Stimulated activated CD4-positive, alpha-beta T cell treated with anti-CD3 and anti-CD28 coated beads, Interleukin-15, amount 100 ng/mL, for 1 hour (primary cell): ENCODE results near the gene ZSCAN5B.

Source experiments
- DNase-seq, 2 donors: peaks; one replicate each; pipeline ENCODE4 v3.0.0-alpha.2; 2020; ENCODE audit warnings: low read depth in 1 of 2, low spot score in 1 of 2

ZSCAN5B gene

DNA sequence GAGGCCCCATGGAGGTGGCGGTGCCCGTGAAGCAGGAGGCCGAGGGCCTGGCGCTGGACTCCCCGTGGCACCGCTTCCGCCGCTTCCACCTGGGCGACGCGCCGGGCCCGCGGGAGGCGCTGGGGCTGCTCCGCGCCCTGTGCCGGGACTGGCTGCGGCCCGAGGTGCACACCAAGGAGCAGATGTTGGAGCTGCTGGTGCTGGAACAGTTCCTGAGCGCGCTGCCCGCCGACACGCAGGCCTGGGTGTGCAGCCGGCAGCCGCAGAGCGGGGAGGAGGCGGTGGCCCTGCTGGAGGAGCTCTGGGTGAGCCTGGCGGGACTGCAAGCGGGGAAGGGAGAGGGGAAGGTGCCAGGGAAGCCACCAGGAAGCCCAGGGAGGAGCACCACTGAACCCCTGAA is 50.7 kb downstream of the ZSCAN5B start:
- no peak for DNase-seq

DNA sequence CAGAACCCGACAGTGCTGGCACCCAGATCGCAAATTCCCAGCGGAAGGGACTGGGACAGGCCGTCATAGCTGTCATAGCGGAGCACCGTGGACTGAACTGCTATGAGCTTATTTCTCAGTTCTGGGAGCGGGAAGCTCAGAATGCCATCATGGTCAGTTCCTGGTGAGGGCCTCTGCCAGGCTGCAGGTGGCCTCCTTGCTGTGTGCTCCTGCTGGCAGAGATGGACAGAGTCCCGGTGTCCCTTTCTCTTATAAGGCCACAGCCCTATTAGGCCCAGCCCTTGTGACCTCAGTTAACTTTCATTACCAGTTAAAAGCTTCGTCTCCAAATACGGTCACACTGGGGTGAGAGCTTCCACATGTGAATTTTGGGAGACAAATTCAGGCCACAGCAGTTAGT is 51.9 kb downstream of the ZSCAN5B start:
- no peak for DNase-seq

DNA sequence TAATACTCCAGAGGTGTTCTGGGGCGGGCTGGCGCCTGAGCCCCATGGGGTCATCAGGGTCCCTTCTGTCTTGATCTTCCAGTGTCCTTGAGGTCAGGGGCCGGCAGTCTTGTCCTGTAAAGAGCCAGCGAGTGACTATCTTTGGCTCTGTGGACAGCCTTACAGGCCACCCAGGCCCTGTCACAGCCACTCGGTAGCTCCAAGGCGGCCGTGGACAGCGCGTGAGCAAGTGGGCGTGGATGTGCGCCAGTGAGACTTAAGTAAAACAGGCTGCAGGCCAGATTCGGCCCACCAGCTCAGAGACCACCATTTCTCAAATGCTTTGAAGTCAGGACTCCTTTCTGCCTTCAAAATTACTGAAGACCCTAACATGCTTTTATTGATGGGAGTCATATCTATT is 52.8 kb downstream of the ZSCAN5B start:
- no peak for DNase-seq

DNA sequence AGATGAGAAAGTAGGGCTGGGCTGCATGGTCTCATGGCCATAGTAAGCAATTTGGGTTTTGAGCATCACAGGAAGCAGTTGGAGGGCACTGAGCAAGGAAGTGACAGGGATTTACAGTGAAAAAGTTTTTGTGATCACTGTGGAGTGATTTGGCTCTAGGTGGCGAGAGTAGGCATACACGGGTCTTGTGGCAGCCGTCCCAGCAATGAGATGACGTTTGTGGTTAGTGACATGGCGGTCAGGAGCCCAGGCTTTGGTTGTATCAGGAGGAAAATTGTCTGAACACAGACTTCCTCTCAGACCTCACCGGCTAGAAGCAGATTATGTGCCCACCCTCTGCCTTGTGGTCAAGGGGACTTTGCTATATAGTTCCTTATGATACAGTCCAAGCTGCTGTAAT is 53.2 kb downstream of the ZSCAN5B start:
- no peak for DNase-seq

DNA sequence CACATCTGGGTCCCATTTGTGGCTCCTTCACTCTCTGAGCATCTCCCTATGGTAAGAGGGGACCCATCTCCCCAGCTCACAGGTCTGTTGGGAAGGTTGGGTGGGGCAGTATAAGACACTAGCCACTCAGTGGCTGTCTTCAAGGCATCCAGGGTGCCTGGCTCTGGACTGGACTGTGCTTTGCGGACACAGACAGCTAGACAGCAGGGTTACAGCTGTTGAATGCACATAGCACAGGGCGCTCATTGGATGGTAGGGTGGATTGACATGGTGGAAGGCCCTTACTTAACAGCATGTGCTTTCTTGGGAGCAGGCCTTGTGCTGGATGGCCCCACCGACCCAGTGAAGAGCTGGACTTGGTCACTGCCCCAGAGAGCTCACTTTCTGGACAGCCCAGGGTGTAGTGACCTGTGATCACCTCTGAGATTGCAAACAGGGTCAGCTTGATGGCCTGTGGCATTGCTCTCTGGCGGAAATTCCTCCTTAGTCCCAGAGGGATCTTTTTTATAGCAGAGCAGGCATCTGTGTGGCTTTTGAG is 54.6 kb downstream of the ZSCAN5B start:
- no peak for DNase-seq

DNA sequence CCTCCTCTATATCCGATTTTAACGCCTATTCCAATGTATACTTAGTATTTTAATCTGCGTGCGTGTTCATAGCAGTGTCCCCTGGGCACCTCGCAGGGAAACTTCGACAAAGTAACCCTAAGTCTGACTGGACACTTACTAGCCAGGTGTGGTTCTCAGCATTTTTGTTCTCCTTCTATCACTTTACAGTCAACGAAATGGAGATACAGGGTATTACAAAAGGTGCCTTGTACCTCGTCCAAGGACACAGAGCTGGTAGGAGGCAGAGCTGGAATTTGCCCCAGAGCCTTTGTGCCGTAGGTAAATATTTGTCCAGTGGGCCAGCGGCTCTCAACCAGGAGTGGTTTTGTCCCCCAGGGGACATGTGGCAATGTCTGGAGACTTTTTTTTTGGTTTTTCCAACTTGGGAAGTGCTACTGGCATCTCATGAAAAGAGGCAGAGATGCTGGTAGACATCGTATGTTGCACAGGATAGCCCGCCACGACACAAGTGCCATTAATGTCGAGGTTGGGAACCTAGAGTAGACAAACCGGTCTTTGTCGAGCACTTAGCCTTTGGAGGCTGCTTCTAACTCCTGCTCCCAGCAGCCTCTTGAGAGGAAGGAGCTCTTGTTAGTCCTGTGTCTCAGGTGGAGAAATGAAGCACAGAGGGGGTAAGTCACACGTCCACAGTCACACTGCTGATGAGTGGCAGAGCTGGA is 55.3 kb downstream of the ZSCAN5B start:
- DNase-seq, result no peak

DNA sequence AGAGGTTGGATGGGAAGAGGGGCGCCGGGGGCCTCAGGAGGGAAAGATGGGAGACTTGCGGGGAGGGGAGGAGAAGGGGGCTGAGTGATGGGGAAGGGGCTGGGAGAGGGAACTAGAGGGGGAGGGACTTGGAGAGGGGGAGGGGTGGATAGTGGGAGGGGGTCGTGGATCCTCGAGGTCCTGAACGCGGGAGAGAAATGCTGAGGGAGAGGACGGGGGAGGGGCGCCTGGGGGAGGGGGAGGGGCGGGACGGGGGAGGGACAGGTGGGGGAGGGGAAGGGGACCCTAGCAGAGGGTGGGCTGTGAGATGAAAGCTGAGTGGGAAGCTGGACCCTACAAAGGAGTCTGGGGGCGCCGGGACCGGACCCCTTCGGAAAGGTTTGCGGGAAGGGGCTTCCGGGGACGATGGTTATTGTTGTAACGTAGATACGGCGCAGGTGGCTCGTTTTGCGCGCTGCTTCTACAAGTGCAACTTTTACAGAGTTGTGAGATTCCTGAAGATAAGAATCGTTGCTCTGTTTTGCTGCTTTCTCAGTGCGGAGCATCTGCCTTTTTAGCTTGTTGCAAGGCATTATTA is 56.1 kb downstream of the ZSCAN5B start:
- DNase-seq, result no peak

DNA sequence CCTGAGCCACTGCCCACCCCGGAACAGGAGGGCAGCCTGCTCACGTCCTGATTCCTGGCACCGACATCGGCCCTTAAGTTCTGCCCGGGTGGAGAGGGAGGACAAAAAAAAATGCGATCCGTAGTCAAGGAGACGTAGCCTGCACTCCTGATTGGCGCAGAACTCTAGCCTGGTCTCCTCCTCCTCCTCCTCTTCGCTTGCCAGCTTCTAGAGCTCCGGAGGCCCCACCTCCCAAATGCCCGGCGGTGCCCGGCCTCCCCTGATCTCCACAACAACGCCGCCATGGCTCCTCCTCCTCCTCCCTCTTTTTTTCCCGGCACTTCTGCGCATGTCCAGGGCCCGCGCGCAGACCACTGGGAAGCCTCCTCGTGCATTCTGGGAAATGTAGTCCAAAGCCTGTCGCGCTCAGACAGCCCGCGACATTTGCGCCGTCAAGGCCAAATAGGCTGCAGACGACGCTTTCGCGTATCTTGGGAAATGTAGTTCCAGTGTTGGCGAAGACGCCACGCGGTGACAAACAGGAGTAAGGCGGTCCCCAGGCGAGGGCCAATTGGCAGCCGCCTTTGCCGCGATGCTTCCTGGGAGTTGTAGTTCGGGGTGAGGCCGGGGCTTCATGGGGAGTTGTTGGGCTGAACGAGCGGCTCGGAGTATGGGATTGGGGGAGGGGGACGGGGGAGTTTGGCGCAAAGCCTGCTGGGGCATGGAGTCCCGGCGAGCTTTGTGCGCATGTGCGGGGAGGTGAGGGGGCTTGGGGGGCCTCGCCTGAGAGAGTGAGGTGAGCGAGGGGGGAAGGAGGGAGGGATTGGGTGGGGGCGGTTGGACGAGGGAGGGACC is 56.8 kb downstream of the ZSCAN5B start, which contains the start of gene ZNF444:
ZNF444 (plus strand) TSS at position 705 of the 834 bp plus-strand sequence. CDS start 5,625 bp downstream, outside the sequence.
- peak; percentile 96 to 98 for DNase-seq

DNA sequence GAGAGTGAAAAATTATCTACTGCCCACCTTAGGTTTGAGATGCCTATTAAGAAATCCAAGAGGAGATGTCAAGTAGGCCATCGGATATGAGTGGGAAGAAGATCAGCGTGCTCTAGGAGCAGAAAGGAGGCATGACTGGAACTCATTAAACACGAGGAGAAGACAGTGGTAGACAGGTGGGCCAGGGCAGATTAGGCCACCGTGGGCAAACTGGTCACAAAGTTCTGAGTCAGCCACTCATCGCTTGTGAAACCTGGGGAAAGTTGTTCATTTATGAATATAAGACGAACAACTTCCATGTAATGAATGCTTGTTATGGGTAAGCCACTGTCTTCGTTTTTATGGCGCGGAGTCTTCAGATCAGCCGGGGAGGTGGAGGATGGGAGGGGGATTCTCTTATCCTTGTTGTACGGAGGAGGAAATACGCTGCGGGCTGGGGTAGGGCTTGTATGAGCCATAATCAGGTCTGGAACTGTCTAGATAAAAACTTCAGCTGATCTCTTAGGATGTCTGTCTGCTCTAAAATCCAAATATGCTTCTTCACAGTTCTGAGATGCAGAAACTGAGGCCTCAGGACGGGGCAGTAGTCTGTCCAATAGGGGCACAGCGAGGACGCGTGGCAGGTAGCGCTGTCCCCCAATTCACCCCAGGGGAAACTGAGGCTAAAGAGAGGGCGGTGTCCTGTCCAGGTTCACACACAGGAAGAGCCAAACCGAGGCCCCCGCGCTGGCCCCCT is 57.6 kb downstream of the ZSCAN5B start:
- DNase-seq, result no peak
